ENCODE data around the gene CENPU.

The CENPU gene

DNA sequence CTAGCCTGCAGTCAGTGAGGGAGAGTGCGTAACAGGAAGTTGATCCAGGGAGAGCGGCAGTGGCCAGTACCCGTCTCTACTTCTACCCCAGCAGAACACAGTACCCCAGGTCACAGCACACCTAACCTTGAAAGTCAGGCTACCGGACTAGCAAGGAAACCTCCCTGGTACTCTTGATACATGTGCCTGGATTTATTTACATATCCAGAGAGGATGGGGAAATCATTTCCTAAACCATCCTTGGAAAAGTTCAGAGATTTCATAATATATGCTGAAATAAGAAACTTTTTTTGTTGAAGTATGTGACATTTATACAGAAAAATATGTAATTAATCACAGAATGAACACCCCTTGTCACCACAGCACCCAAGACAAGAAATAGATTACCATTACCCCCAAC, 59.9 kb downstream of the CENPU start (continued):
- no peak for TF ChIP-seq TRIM28 (IDR thresholded peaks at IDR 0.05; ENCODE audit: borderline replicate concordance, low read length)
- no peak for TF ChIP-seq ZNF266 (tag by site-specific recombination; IDR thresholded peaks at IDR 0.05; ENCODE audit: low read depth)
- no peak for TF ChIP-seq BCL11B (tag by site-specific recombination; IDR thresholded peaks at IDR 0.05; ENCODE audit: low read depth)
- TF ChIP-seq ZNF701 (tag by site-specific recombination; IDR thresholded peaks at IDR 0.05): no peak

- Histone ChIP-seq H3K36me3 (ENCODE audit: control insufficient read depth in 2 of 2, insufficient read depth in 1 of 2, low read length in 2 of 2) (peaks cover 0 to 53% of the 10 kb centered on the region in 2 experiments; a peak in 2 of 3 replicates), H3K9me3 (ENCODE audit: control insufficient read depth, insufficient read depth, low read depth, low read length) (no peaks in the 10 kb centered on the region), H3K4me1 (ENCODE audit: control insufficient read depth, insufficient read depth, low read length) (no peaks in the 10 kb centered on the region), H3K27ac (ENCODE audit: extremely low read depth, low read depth, low read length) (no peak overlapping the region), H3K4me3 (ENCODE audit: low read depth, low read length) (no peak overlapping the region)
- POLR2A ChIA-PET: no interaction called here
- TF ChIP-seq FEZF1 (tag by site-specific recombination; IDR thresholded peaks at IDR 0.05): no peak
- TF ChIP-seq ZNF280C (tag by site-specific recombination; IDR thresholded peaks at IDR 0.05): no peak
- TF ChIP-seq ZXDB (tag by site-specific recombination; IDR thresholded peaks at IDR 0.05): no peak
- TF ChIP-seq ZFP37 (tag by site-specific recombination; IDR thresholded peaks at IDR 0.05): no peak
- TF ChIP-seq, protein P1, sequence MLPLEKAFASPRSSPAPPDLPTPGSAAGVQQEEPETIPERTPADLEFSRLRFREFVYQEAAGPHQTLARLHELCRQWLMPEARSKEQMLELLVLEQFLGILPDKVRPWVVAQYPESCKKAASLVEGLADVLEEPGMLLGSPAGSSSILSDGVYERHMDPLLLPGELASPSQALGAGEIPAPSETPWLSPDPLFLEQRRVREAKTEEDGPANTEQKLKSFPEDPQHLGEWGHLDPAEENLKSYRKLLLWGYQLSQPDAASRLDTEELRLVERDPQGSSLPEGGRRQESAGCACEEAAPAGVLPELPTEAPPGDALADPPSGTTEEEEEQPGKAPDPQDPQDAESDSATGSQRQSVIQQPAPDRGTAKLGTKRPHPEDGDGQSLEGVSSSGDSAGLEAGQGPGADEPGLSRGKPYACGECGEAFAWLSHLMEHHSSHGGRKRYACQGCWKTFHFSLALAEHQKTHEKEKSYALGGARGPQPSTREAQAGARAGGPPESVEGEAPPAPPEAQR (tag by site-specific recombination; IDR thresholded peaks at IDR 0.05): no peak
- TF ChIP-seq ZNF214 (tag by site-specific recombination; IDR thresholded peaks at IDR 0.05; ENCODE audit: borderline replicate concordance): no peak
- no peak for TF ChIP-seq HOXC10 (CRISPR knock-in tag; IDR thresholded peaks at IDR 0.05)
- TF ChIP-seq SP3 (tag by site-specific recombination; IDR thresholded peaks at IDR 0.05): no peak
- no peak for TF ChIP-seq ZNF211 (tag by site-specific recombination; IDR thresholded peaks at IDR 0.05; ENCODE audit: low read depth)
- no peak for TF ChIP-seq ZNF146 (tag by site-specific recombination; IDR thresholded peaks at IDR 0.05)
- TF ChIP-seq ZNF768 (tag by site-specific recombination; IDR thresholded peaks at IDR 0.05): no peak
- CTCF ChIA-PET: no interaction called here
Measured at GRCh38 chr4:184672741-184673140, 61.2 kb downstream of the CENPU start.

GRCh38 chr4:184671101-184671500, 62.8 kb downstream of the CENPU start:
- no peak overlapping the region for H3K4me3 ChIP-seq (ENCODE audit: low read depth, low read length)
- no peaks in the 10 kb centered on the region for H3K9me3 ChIP-seq (ENCODE audit: control insufficient read depth, insufficient read depth, low read depth, low read length)
- POLR2A ChIA-PET: no interaction called here
- CTCF ChIA-PET: interaction anchor here (0.6 kb wide), 1 partner anchor 168 kb away, joined by 3 read pairs; no protein-coding TSS in a partner anchor
- peaks cover 0 to 67% of the 10 kb centered on the region in 2 experiments; a peak in 2 of 3 replicates for H3K36me3 ChIP-seq (ENCODE audit: control insufficient read depth in 2 of 2, insufficient read depth in 1 of 2, low read length in 2 of 2)
- no peak overlapping the region for H3K27ac ChIP-seq (ENCODE audit: extremely low read depth, low read depth, low read length)
- TF ChIP-seq ZNF433 (tag by site-specific recombination; IDR thresholded peaks at IDR 0.05; ENCODE audit: low read depth): no peak
- TF ChIP-seq ZNF350 (tag by site-specific recombination; IDR thresholded peaks at IDR 0.05): no peak
- TF ChIP-seq, protein P2, sequence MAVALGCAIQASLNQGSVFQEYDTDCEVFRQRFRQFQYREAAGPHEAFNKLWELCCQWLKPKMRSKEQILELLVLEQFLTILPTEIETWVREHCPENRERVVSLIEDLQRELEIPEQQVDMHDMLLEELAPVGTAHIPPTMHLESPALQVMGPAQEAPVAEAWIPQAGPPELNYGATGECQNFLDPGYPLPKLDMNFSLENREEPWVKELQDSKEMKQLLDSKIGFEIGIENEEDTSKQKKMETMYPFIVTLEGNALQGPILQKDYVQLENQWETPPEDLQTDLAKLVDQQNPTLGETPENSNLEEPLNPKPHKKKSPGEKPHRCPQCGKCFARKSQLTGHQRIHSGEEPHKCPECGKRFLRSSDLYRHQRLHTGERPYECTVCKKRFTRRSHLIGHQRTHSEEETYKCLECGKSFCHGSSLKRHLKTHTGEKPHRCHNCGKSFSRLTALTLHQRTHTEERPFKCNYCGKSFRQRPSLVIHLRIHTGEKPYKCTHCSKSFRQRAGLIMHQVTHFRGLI (tag by site-specific recombination; IDR thresholded peaks at IDR 0.05): no peak
- TF ChIP-seq ZNF561 (tag by site-specific recombination; IDR thresholded peaks at IDR 0.05; ENCODE audit: borderline replicate concordance): no peak
- no peak for TF ChIP-seq HOXD13 (CRISPR knock-in tag; IDR thresholded peaks at IDR 0.05; ENCODE audit: borderline replicate concordance)
- no peak for TF ChIP-seq SETDB1 (IDR thresholded peaks at IDR 0.05; ENCODE audit: insufficient read length, low read length)
- no peak for TF ChIP-seq ZNF248 (tag by site-specific recombination; IDR thresholded peaks at IDR 0.05)
- TF ChIP-seq ZNF530 (tag by site-specific recombination; IDR thresholded peaks at IDR 0.05; ENCODE audit: low read depth): no peak
- TF ChIP-seq SALL2 (tag by site-specific recombination; IDR thresholded peaks at IDR 0.05; ENCODE audit: borderline replicate concordance): no peak
- TF ChIP-seq ZNF658 (tag by site-specific recombination; IDR thresholded peaks at IDR 0.05): no peak
- TF ChIP-seq, protein P3, sequence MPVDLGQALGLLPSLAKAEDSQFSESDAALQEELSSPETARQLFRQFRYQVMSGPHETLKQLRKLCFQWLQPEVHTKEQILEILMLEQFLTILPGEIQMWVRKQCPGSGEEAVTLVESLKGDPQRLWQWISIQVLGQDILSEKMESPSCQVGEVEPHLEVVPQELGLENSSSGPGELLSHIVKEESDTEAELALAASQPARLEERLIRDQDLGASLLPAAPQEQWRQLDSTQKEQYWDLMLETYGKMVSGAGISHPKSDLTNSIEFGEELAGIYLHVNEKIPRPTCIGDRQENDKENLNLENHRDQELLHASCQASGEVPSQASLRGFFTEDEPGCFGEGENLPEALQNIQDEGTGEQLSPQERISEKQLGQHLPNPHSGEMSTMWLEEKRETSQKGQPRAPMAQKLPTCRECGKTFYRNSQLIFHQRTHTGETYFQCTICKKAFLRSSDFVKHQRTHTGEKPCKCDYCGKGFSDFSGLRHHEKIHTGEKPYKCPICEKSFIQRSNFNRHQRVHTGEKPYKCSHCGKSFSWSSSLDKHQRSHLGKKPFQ (tag by site-specific recombination; IDR thresholded peaks at IDR 0.05): no peak
- no peak for TF ChIP-seq ZNF37A (tag by site-specific recombination; IDR thresholded peaks at IDR 0.05)
- H3K4me1 ChIP-seq (ENCODE audit: control insufficient read depth, insufficient read depth, low read length): no peaks in the 10 kb centered on the region

Data from HEK293 (cell line).